ENCODE measurements around the gene NLGN4X.

Gene NLGN4X

GRCh38 chrX:6149060-6149872 lies 79.4 kb downstream of the NLGN4X start:
- DNase-seq = no peak

- DNase-seq = no peak
Measured at GRCh38 chrX:6134255-6134654, 94.4 kb downstream of the NLGN4X start.

- no peak for DNase-seq
Measured at GRCh38 chrX:6132970-6133369, 95.7 kb downstream of the NLGN4X start.

- no peak for DNase-seq
Measured at GRCh38 chrX:6131287-6131686, 97.4 kb downstream of the NLGN4X start.

GRCh38 chrX:6129195-6129594 lies 99.5 kb downstream of the NLGN4X start:
- no peak for DNase-seq

- no peak for DNase-seq
Measured at GRCh38 chrX:6120329-6120728, 108.3 kb downstream of the NLGN4X start.

- DNase-seq = no peak
Measured at GRCh38 chrX:6095469-6095868, 133.2 kb downstream of the NLGN4X start.

GRCh38 chrX:6074532-6074931 lies 154.1 kb downstream of the NLGN4X start:
- no peak for DNase-seq

GRCh38 chrX:6071731-6072130 lies 156.9 kb downstream of the NLGN4X start:
- no peak for DNase-seq

GRCh38 chrX:6067600-6067999 lies 161.1 kb downstream of the NLGN4X start:
- no peak for DNase-seq

- no peak for DNase-seq
Measured at GRCh38 chrX:6053141-6053540, 175.5 kb downstream of the NLGN4X start.

GRCh38 chrX:6052111-6052745 lies 176.4 kb downstream of the NLGN4X start:
- no peak for DNase-seq

GRCh38 chrX:6049132-6049531 lies 179.5 kb downstream of the NLGN4X start:
- DNase-seq = no peak

- DNase-seq = no peak
Measured at GRCh38 chrX:6041630-6042029, 187.0 kb downstream of the NLGN4X start.

GRCh38 chrX:6029014-6029413 lies 199.7 kb downstream of the NLGN4X start:
- no peak for DNase-seq

- DNase-seq = no peak
Measured at GRCh38 chrX:6026980-6027379, 201.7 kb downstream of the NLGN4X start.

GRCh38 chrX:6026429-6026828 lies 202.2 kb downstream of the NLGN4X start:
- DNase-seq = no peak

GRCh38 chrX:6024204-6024603 lies 204.5 kb downstream of the NLGN4X start:
- DNase-seq = no peak

- no peak for DNase-seq
Measured at GRCh38 chrX:6021316-6022091, 207.2 kb downstream of the NLGN4X start.

GRCh38 chrX:6019076-6019475 lies 209.6 kb downstream of the NLGN4X start:
- no peak for DNase-seq

GRCh38 chrX:6015423-6015822 lies 213.2 kb downstream of the NLGN4X start:
- DNase-seq = no peak

- DNase-seq = no peak
Measured at GRCh38 chrX:6012357-6012756, 216.3 kb downstream of the NLGN4X start.

- no peak for DNase-seq
Measured at GRCh38 chrX:6005856-6006255, 222.8 kb downstream of the NLGN4X start.

GRCh38 chrX:6004529-6004928 lies 224.1 kb downstream of the NLGN4X start:
- DNase-seq = no peak
